Colonic mucosa (tissue), 4 donors: Measurements from ENCODE around the gene SCAMP5. TPM values are rescaled to one million over a fixed set of nuclear protein-coding genes. Genes with fewer than 3 reads are reported as not detected.

Experiments
- DNase-seq: peaks from one replicate; pipeline ENCODE4 v3.0.0-alpha.2; 2020
- H3K27ac ChIP-seq: fragments of 200-600 bp; one replicate; pipeline ENCODE4 v1.8.0; 2021
- H3K27me3 ChIP-seq: fragments of 200-600 bp; one replicate; pipeline ENCODE4 v1.8.0; 2021
- H3K36me3 ChIP-seq: fragments of 200-600 bp; one replicate; pipeline ENCODE4 v1.8.0; 2021
- H3K4me1 ChIP-seq: fragments of 200-600 bp; one replicate; pipeline ENCODE4 v1.8.0; 2021; ENCODE audit warnings: mild to moderate bottlenecking
- H3K4me3 ChIP-seq: fragments of 200-600 bp; one replicate; pipeline ENCODE4 v1.8.0; 2021
- H3K9ac ChIP-seq, 2 donors: one replicate each; pipeline ENCODE4 v1.7.0; 2013; ENCODE audit warnings: control low read depth in 2 of 2, low read depth in 2 of 2, low read length in 2 of 2
- H3K9me3 ChIP-seq: fragments of 200-600 bp; one replicate; pipeline ENCODE4 v1.8.0; 2021
- intact Hi-C: fragments of 100-400 bp; cut with DNase I; formaldehyde crosslinking; loops from one replicate; pipeline ENCODE4 v1.14.1; 2022
- total RNA-seq, 2 donors: library from RNA; stranded (reverse); fragmentation: NEBNext Ultra II Directional in 1 of 2; extraction: Animal tissue kit (Norgen Biotek cat#: 25700) in 1 of 2; gene quantifications; one replicate each; pipeline ENCODE4 v1.2.1, GENCODE V29; 2021
- TF ChIP-seq, protein P1 (sequence below): fragments of 200-600 bp; IDR thresholded peaks from one replicate; pipeline ENCODE4 v1.8.0; 2022; ENCODE audit warnings: antibody characterized with exemption, mild to moderate bottlenecking
- donor health status: healthy.
- donor health status: DM: no; HTN: no; CAD: no.
- donor health status: DM: no; HTN: no; CAD: no.

The SCAMP5 gene
- total RNA-seq, 2 donors from 2014 or later: 4.9 to 24.9 TPM

DNA sequence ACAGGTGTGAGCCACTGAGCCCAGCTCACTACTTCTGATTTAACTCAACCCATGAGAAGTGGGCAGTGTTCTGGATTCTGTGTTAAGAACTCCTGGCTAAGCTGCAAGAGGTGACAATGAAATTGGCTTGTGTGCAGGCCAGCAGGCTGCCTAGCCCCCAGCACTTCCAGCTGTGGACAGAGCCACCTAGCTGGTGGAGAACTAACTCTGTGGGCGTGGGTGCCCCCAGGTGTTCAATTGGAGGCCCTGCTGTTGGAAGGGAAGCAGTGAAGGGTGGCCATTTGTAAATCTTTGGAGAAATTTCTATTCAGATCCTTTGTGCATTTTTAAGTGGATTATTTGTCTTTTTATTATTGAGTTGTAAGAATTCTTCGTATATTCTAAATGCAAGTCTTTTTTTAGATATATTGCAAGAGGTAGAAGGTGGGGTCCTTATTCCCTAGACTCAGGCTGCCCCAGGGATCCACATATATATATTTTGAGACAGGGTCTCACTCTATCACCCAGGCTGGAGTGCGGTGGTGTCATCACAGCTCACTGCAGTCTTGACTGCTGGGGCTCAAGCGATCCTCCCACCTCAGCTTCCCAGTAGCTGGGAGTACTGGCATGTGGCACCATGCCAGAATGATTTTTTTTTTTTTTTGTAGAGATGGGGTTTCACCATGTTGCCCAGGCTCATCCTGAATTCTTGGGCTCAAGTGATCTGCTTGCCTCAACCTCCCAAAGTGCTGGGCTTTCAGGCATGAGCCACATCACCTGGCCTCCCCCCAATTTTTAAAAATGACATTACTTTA lies 7.2 kb upstream of the SCAMP5 start:
- peak; percentile 50 for DNase-seq

DNA sequence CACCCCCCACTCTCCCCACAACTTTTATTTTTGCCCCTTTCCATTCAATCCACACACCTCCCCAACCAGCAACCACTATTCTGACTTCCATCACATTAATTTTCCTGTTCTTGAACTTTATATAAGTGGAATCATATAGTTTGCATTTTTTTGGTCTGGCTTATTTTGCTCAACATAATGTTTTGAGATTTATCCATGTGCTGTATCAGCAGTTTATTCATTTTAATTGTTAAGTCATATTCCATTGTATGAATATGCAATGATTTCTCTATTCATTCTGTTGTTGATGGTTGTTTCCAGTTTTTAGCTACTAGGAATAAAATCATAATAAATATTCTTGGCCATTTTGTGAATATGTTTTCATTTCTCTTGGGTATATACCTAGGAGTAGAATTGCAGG lies 5.8 kb upstream of the SCAMP5 start:
- H3K9me3 ChIP-seq: no peaks in the 10 kb centered on the region
- TF ChIP-seq, protein P1, sequence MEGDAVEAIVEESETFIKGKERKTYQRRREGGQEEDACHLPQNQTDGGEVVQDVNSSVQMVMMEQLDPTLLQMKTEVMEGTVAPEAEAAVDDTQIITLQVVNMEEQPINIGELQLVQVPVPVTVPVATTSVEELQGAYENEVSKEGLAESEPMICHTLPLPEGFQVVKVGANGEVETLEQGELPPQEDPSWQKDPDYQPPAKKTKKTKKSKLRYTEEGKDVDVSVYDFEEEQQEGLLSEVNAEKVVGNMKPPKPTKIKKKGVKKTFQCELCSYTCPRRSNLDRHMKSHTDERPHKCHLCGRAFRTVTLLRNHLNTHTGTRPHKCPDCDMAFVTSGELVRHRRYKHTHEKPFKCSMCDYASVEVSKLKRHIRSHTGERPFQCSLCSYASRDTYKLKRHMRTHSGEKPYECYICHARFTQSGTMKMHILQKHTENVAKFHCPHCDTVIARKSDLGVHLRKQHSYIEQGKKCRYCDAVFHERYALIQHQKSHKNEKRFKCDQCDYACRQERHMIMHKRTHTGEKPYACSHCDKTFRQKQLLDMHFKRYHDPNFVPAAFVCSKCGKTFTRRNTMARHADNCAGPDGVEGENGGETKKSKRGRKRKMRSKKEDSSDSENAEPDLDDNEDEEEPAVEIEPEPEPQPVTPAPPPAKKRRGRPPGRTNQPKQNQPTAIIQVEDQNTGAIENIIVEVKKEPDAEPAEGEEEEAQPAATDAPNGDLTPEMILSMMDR: no peak
- intact Hi-C loops: no loop called here

More for the DNA sequence above, 7.2 kb upstream of the SCAMP5 start:
- Histone ChIP-seq H3K27ac (no peak overlapping the region), H3K36me3 (no peaks in the 10 kb centered on the region), H3K4me1 (no peaks in the 10 kb centered on the region), H3K27me3 (no peaks in the 10 kb centered on the region), H3K4me3 (no peak overlapping the region), H3K9ac (no peak overlapping the region), H3K9me3 (no peaks in the 10 kb centered on the region)
- TF ChIP-seq, protein P1: peak; percentile 60
- intact Hi-C loops: no loop called here

DNA sequence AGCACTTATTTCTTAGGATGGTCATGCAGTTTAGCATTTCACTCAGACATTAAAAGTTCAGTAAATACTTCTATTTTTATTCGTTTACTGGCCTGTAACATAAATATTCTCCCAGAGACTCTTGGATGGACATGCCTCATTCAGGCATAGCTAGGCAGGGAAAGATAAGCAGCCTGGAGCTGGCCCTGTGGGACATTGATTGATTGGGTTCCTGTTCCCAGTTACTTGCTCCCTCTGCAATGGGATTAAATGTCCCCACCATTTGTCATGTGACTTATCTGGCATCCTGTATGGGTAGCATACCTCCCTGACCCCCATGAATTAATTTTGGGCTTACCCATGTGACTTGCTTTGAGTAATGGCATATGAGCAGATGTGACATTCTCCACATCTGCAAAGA lies 2.7 kb upstream of the SCAMP5 start:
- intact Hi-C loops: no loop called here
- H3K27me3 ChIP-seq: no peaks in the 10 kb centered on the region
- TF ChIP-seq, protein P1: no peak
- H3K27ac ChIP-seq: no peak overlapping the region
- H3K4me3 ChIP-seq: no peak overlapping the region
- no peak for DNase-seq
- H3K36me3 ChIP-seq: no peaks in the 10 kb centered on the region
- peaks cover 4% of the 10 kb centered on the region for H3K4me1 ChIP-seq
- H3K9me3 ChIP-seq: no peaks in the 10 kb centered on the region
- no peak overlapping the region for H3K9ac ChIP-seq

More for the DNA sequence above, 5.8 kb upstream of the SCAMP5 start:
- no peak for DNase-seq
- no peaks in the 10 kb centered on the region for H3K36me3 ChIP-seq
- no peaks in the 10 kb centered on the region for H3K27me3 ChIP-seq
- H3K4me3 ChIP-seq: no peak overlapping the region
- H3K9ac ChIP-seq: no peak overlapping the region
- H3K27ac ChIP-seq: no peak overlapping the region
- H3K4me1 ChIP-seq: no peaks in the 10 kb centered on the region

DNA sequence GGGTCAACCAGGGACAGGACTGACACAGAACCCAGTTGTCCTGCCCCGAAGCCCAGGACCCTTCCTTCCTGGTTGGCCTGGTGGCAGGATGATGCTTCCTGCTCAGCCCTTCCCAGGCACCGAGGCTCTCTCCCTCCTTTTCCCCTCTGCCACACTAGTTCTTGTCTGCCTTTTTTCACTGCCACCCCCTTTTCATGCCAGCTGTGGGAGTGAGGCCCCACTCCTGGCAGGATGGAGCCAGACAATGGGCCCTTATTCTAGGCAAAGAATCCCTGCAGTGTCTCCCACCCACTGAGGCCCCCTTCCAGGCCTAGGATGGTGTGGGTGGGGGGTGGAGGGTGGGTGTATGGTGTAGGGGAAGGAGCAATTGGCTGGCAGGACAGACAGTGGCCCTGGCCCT lies 1.1 kb upstream of the SCAMP5 start:
- intact Hi-C loops: no loop called here
- no peak overlapping the region for H3K27ac ChIP-seq
- TF ChIP-seq, protein P1: no peak
- H3K9me3 ChIP-seq: no peaks in the 10 kb centered on the region
- H3K4me3 ChIP-seq: no peak overlapping the region
- H3K4me1 ChIP-seq: peaks cover 4% of the 10 kb centered on the region
- no peak overlapping the region for H3K9ac ChIP-seq
- no peaks in the 10 kb centered on the region for H3K36me3 ChIP-seq
- H3K27me3 ChIP-seq: no peaks in the 10 kb centered on the region
- no peak for DNase-seq

DNA sequence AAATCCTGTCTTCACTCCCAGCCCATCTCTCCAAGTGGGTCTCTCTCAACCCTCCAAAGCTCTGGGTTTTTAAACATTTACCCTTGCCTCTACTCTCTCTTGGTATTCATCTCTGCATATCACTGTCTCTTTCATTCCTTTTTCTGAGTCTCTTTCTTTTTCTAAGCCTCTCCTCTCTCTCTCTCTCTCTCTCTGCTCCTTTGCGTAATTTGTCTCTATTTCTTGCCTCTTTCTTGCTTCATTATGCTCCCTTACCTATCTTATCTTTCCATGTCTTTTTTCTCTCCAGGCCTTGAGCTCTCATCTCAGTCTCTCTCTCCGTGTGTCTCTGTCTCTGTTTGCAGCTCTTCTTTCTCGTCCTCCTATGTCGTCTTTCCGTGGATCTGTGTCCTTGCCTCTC lies 678 bp upstream of the SCAMP5 start:
- no peak overlapping the region for H3K9ac ChIP-seq

More for the DNA sequence above, 678 bp upstream of the SCAMP5 start:
- Histone ChIP-seq H3K4me3 (no peak overlapping the region), H3K4me1 (peaks cover 4% of the 10 kb centered on the region), H3K9me3 (no peaks in the 10 kb centered on the region), H3K36me3 (no peaks in the 10 kb centered on the region), H3K27ac (no peak overlapping the region), H3K27me3 (no peaks in the 10 kb centered on the region)
- intact Hi-C loops: no loop called here
- TF ChIP-seq, protein P1: no peak
- no peak for DNase-seq
